GM23338 (cell line): ENCODE results near the gene LNPEP. TPM values are rescaled to one million over a fixed set of nuclear protein-coding genes. Genes with fewer than 3 reads are reported as not detected.

Source experiments
- ATAC-seq: fragments of 200-7000 bp; cut with Tn5 transposase; 3 replicates; pipeline ENCODE4 v1.9.1; 2020
- DNase-seq: peaks from one replicate; pipeline ENCODE4 v3.0.0-alpha.2; 2015; ENCODE audit warnings: low spot score
- H2AFZ ChIP-seq: fragments of 200-600 bp; sonication (generic); 2 replicates; pipeline ENCODE4 v1.8.0; 2016; ENCODE audit warnings: antibody characterized with exemption, mild to moderate bottlenecking, moderate library complexity
- H3F3A ChIP-seq: fragments of 200-600 bp; sonication (generic); replicated peaks from 2 replicates; pipeline ENCODE4 v1.8.0; 2017; ENCODE audit warnings: antibody characterized with exemption, mixed run types, low read depth
- H3K27ac ChIP-seq: fragments of 200-600 bp; sonication (generic); 2 replicates; pipeline ENCODE4 v1.6.1; 2016; ENCODE audit warnings: low read depth
- H3K27me3 ChIP-seq: fragments of 200-600 bp; sonication (generic); 2 replicates; pipeline ENCODE4 v1.8.0; 2016; ENCODE audit warnings: mild to moderate bottlenecking, mixed run types, moderate library complexity; ENCODE audit not compliant: insufficient read depth
- H3K36me3 ChIP-seq: fragments of 200-600 bp; sonication (generic); 2 replicates; pipeline ENCODE4 v1.8.0; 2016; ENCODE audit warnings: mild to moderate bottlenecking; ENCODE audit not compliant: insufficient read depth
- H3K4me1 ChIP-seq: fragments of 200-600 bp; sonication (generic); 2 replicates; pipeline ENCODE4 v1.8.0; 2016; ENCODE audit warnings: mild to moderate bottlenecking, moderate library complexity; ENCODE audit not compliant: insufficient read depth
- H3K4me2 ChIP-seq: fragments of 200-600 bp; sonication (generic); 2 replicates; pipeline ENCODE4 v1.7.1; 2017; ENCODE audit warnings: mixed run types
- H3K4me3 ChIP-seq: fragments of 200-600 bp; sonication (generic); 2 replicates; pipeline ENCODE4 v1.6.1; 2016; ENCODE audit warnings: mixed run types
- H3K79me2 ChIP-seq: fragments of 200-600 bp; sonication (generic); replicated peaks from 2 replicates; pipeline ENCODE4 v1.8.0; 2017; ENCODE audit warnings: mild to moderate bottlenecking; ENCODE audit not compliant: insufficient read depth
- H3K9me2 ChIP-seq: fragments of 200-600 bp; sonication (generic); 2 replicates; pipeline ENCODE4 v1.8.0; 2017; ENCODE audit not compliant: insufficient read depth
- H4K20me1 ChIP-seq: fragments of 200-600 bp; sonication (generic); replicated peaks from 2 replicates; pipeline ENCODE4 v1.8.0; 2017; ENCODE audit warnings: mild to moderate bottlenecking; ENCODE audit not compliant: insufficient read depth
- H3K27ac Mint-ChIP-seq: 2 replicates; pipeline ENCODE4 v1.8.0; 2020; ENCODE audit warnings: inconsistent platforms, mild to moderate bottlenecking, moderate library complexity, mixed read lengths
- H3K27me3 Mint-ChIP-seq: 3 replicates; pipeline ENCODE4 v1.8.0; 2022; ENCODE audit warnings: low read depth, mild to moderate bottlenecking, moderate library complexity, mixed read lengths, inconsistent platforms; ENCODE audit not compliant: insufficient read depth, poor library complexity
- H3K36me3 Mint-ChIP-seq: 3 replicates; pipeline ENCODE4 v1.8.0; 2021; ENCODE audit warnings: low read depth, mild to moderate bottlenecking, inconsistent platforms, moderate library complexity, mixed read lengths
- H3K4me1 Mint-ChIP-seq: 3 replicates; pipeline ENCODE4 v1.8.0; 2020; ENCODE audit warnings: mild to moderate bottlenecking, inconsistent platforms, mixed read lengths
- H3K4me3 Mint-ChIP-seq: 3 replicates; pipeline ENCODE4 v1.8.0; 2021; ENCODE audit warnings: moderate library complexity, mild to moderate bottlenecking, inconsistent platforms, mixed read lengths
- H3K9me3 Mint-ChIP-seq: 3 replicates; pipeline ENCODE4 v1.8.0; 2020; ENCODE audit warnings: moderate library complexity, mild to moderate bottlenecking, inconsistent platforms, mixed read lengths
- CREB1 ChIP-seq: fragments of 250-450 bp; sonication (Bioruptor Pico); IDR thresholded peaks from 2 replicates; pipeline ENCODE4 v1.5.0; 2020; ENCODE audit warnings: low read depth, mild to moderate bottlenecking, moderate library complexity
- CTCF ChIP-seq, 2 experiments: fragments of 200-600 bp in 1 of 2; sonication (generic) in 1 of 2; conservative IDR thresholded peaks; 2 replicates each; pipeline versions ENCODE4 v1.5.1 to v1.6.1; 2016 to 2017; ENCODE audit warnings: antibody characterized with exemption in 2 of 2, low read depth in 2 of 2, mild to moderate bottlenecking in 2 of 2, moderate library complexity in 1 of 2
- EZH2 ChIP-seq: fragments of 200-600 bp; sonication (generic); IDR thresholded peaks from one replicate; pipeline ENCODE4 v1.8.0; 2017; ENCODE audit warnings: antibody characterized with exemption, mild to moderate bottlenecking, low read depth; ENCODE audit not compliant: unreplicated experiment
- EZH2phosphoT487 ChIP-seq: fragments of 200-600 bp; sonication (generic); IDR thresholded peaks from one replicate; pipeline ENCODE4 v1.8.1; 2018; ENCODE audit warnings: antibody characterized with exemption; ENCODE audit not compliant: unreplicated experiment
- JUNB ChIP-seq: IDR thresholded peaks from one replicate; pipeline ENCODE4 v1.6.1; 2016; ENCODE audit warnings: antibody characterized with exemption; ENCODE audit not compliant: unreplicated experiment
- NANOG ChIP-seq: IDR thresholded peaks from 2 replicates; pipeline ENCODE4 v1.6.1; 2016; ENCODE audit warnings: antibody characterized with exemption, borderline replicate concordance
- POLR2AphosphoS5 ChIP-seq: IDR thresholded peaks from 2 replicates; pipeline ENCODE4 v1.6.1; 2016; ENCODE audit warnings: antibody characterized with exemption, low read depth
- STAT1 ChIP-seq: IDR thresholded peaks from one replicate; pipeline ENCODE4 v1.6.1; 2016; ENCODE audit warnings: antibody characterized with exemption; ENCODE audit not compliant: unreplicated experiment
- ZNF114 ChIP-seq: fragments of 250-450 bp; sonication (Bioruptor Pico); IDR thresholded peaks from 2 replicates; pipeline ENCODE4 v1.5.0; 2020; ENCODE audit warnings: mild to moderate bottlenecking, moderate library complexity
- ZNF331 ChIP-seq: fragments of 250-450 bp; sonication (Bioruptor Pico); IDR thresholded peaks from 2 replicates; pipeline ENCODE4 v1.5.0; 2020; ENCODE audit warnings: low read depth, mild to moderate bottlenecking, moderate library complexity
- polyA plus RNA-seq: library from polyadenylated mRNA; unstranded; fragments of >200 nt; fragmentation: Nextera tagmentation; extraction: Ambion mirVana; gene quantifications from 2 replicates; pipeline ENCODE4 v1.2.1, GENCODE V29; 2016
- total RNA-seq: library from RNA; depleted of rRNA; stranded (reverse); fragments of >200 nt; shearing (Covaris generic); gene quantifications from 2 replicates; pipeline ENCODE4 v1.2.3, GENCODE V29; 2014
- TF ChIP-seq, protein P1 (sequence below): IDR thresholded peaks from 2 replicates; pipeline ENCODE4 v1.6.1; 2016; ENCODE audit warnings: antibody characterized with exemption
- TF ChIP-seq, protein P2 (sequence below): IDR thresholded peaks from one replicate; pipeline ENCODE4 v1.6.1; 2018; ENCODE audit warnings: antibody characterized with exemption; ENCODE audit not compliant: unreplicated experiment
- TF ChIP-seq, protein P3 (sequence below): fragments of 250-450 bp; sonication (Bioruptor Pico); IDR thresholded peaks from 2 replicates; pipeline ENCODE4 v1.5.0; 2020; ENCODE audit warnings: mild to moderate bottlenecking, moderate library complexity

The LNPEP gene
- total and polyA plus RNA-seq, 2 experiments from 2014 or later = 1.2 to 8.3 TPM

DNA sequence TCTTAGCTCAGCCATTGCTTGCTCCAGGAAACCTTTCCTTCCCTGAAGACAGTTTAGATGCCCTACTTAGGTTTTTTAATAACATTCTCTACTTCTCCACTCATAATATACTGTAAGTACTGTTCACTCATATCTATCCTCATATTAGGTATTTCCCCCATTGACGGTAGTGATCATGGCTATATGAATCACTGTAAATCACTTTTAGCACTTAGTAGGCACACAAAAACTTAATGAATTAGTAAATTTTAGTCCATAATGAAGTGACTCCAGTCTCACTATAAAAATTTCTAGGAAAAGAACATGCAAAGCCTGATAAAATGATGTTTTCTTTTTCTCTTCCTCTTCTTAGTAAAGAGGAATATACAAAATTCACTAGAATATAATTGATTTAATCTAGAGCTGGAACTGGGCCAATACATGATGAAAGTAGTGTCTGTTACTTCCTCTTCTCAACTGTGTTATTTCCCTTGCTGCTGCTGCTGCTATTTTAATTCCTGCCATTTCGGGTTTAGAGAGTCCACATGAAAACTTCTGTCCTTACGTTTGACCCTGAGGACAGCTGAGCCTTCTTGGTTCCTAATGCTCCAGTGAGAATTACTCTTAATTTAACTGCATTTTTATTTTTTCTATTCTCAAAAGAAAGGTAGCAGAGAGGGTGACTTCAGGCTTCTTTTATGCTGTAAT, 73.5 kb downstream of the LNPEP start:
- Histone ChIP-seq H3K4me3 (no peak overlapping the region), H3K4me1 (peaks cover 6% of the 10 kb centered on the region), H3F3A (no peaks in the 10 kb centered on the region), H2AFZ (no peak overlapping the region), H3K27me3 (no peaks in the 10 kb centered on the region), H3K9me2 (no peaks in the 10 kb centered on the region), H3K79me2 (no peaks in the 10 kb centered on the region), H3K4me2 (no peak overlapping the region), H4K20me1 (no peaks in the 10 kb centered on the region), H3K27ac (no peak overlapping the region), H3K36me3 (no peaks in the 10 kb centered on the region)
- ATAC-seq = no peak
- no peak overlapping the region for H3K27ac Mint-ChIP-seq
- H3K9me3 Mint-ChIP-seq = no peaks in the 10 kb centered on the region
- DNase-seq = no peak
- H3K4me1 Mint-ChIP-seq = peaks cover 9% of the 10 kb centered on the region; the same call in 2 of the 3 replicates
- no peaks in the 10 kb centered on the region for H3K27me3 Mint-ChIP-seq
- H3K4me3 Mint-ChIP-seq = no peak overlapping the region
- TF ChIP-seq ZNF114 (CRISPR knock-in tag) (no peak), JUNB (no peak), POLR2AphosphoS5 (no peak), EZH2 (no peak), CTCF (conservative IDR thresholded peaks at IDR 0.05; ENCODE audit: low read depth in 2 of 2) (no peak), CREB1 (no peak), EZH2phosphoT487 (no peak), STAT1 (no peak), ZNF331 (CRISPR knock-in tag) (no peak), NANOG (no peak)
- TF ChIP-seq, protein P1, sequence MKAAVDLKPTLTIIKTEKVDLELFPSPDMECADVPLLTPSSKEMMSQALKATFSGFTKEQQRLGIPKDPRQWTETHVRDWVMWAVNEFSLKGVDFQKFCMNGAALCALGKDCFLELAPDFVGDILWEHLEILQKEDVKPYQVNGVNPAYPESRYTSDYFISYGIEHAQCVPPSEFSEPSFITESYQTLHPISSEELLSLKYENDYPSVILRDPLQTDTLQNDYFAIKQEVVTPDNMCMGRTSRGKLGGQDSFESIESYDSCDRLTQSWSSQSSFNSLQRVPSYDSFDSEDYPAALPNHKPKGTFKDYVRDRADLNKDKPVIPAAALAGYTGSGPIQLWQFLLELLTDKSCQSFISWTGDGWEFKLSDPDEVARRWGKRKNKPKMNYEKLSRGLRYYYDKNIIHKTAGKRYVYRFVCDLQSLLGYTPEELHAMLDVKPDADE = no peak
- TF ChIP-seq, protein P2, sequence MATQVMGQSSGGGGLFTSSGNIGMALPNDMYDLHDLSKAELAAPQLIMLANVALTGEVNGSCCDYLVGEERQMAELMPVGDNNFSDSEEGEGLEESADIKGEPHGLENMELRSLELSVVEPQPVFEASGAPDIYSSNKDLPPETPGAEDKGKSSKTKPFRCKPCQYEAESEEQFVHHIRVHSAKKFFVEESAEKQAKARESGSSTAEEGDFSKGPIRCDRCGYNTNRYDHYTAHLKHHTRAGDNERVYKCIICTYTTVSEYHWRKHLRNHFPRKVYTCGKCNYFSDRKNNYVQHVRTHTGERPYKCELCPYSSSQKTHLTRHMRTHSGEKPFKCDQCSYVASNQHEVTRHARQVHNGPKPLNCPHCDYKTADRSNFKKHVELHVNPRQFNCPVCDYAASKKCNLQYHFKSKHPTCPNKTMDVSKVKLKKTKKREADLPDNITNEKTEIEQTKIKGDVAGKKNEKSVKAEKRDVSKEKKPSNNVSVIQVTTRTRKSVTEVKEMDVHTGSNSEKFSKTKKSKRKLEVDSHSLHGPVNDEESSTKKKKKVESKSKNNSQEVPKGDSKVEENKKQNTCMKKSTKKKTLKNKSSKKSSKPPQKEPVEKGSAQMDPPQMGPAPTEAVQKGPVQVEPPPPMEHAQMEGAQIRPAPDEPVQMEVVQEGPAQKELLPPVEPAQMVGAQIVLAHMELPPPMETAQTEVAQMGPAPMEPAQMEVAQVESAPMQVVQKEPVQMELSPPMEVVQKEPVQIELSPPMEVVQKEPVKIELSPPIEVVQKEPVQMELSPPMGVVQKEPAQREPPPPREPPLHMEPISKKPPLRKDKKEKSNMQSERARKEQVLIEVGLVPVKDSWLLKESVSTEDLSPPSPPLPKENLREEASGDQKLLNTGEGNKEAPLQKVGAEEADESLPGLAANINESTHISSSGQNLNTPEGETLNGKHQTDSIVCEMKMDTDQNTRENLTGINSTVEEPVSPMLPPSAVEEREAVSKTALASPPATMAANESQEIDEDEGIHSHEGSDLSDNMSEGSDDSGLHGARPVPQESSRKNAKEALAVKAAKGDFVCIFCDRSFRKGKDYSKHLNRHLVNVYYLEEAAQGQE = no peak
- TF ChIP-seq, protein P3, sequence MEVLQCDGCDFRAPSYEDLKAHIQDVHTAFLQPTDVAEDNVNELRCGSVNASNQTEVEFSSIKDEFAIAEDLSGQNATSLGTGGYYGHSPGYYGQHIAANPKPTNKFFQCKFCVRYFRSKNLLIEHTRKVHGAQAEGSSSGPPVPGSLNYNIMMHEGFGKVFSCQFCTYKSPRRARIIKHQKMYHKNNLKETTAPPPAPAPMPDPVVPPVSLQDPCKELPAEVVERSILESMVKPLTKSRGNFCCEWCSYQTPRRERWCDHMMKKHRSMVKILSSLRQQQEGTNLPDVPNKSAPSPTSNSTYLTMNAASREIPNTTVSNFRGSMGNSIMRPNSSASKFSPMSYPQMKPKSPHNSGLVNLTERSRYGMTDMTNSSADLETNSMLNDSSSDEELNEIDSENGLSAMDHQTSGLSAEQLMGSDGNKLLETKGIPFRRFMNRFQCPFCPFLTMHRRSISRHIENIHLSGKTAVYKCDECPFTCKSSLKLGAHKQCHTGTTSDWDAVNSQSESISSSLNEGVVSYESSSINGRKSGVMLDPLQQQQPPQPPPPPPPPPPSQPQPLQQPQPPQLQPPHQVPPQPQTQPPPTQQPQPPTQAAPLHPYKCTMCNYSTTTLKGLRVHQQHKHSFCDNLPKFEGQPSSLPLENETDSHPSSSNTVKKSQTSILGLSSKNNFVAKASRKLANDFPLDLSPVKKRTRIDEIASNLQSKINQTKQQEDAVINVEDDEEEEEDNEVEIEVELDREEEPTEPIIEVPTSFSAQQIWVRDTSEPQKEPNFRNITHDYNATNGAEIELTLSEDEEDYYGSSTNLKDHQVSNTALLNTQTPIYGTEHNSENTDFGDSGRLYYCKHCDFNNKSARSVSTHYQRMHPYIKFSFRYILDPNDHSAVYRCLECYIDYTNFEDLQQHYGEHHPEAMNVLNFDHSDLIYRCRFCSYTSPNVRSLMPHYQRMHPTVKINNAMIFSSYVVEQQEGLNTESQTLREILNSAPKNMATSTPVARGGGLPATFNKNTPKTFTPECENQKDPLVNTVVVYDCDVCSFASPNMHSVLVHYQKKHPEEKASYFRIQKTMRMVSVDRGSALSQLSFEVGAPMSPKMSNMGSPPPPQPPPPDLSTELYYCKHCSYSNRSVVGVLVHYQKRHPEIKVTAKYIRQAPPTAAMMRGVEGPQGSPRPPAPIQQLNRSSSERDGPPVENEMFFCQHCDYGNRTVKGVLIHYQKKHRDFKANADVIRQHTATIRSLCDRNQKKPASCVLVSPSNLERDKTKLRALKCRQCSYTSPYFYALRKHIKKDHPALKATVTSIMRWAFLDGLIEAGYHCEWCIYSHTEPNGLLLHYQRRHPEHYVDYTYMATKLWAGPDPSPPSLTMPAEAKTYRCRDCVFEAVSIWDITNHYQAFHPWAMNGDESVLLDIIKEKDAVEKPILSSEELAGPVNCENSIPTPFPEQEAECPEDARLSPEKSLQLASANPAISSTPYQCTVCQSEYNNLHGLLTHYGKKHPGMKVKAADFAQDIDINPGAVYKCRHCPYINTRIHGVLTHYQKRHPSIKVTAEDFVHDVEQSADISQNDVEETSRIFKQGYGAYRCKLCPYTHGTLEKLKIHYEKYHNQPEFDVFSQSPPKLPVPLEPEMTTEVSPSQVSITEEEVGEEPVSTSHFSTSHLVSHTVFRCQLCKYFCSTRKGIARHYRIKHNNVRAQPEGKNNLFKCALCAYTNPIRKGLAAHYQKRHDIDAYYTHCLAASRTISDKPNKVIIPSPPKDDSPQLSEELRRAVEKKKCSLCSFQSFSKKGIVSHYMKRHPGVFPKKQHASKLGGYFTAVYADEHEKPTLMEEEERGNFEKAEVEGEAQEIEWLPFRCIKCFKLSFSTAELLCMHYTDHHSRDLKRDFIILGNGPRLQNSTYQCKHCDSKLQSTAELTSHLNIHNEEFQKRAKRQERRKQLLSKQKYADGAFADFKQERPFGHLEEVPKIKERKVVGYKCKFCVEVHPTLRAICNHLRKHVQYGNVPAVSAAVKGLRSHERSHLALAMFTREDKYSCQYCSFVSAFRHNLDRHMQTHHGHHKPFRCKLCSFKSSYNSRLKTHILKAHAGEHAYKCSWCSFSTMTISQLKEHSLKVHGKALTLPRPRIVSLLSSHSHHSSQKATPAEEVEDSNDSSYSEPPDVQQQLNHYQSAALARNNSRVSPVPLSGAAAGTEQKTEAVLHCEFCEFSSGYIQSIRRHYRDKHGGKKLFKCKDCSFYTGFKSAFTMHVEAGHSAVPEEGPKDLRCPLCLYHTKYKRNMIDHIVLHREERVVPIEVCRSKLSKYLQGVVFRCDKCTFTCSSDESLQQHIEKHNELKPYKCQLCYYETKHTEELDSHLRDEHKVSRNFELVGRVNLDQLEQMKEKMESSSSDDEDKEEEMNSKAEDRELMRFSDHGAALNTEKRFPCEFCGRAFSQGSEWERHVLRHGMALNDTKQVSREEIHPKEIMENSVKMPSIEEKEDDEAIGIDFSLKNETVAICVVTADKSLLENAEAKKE (CRISPR knock-in tag) = no peak
- no peaks in the 10 kb centered on the region for H3K36me3 Mint-ChIP-seq
